ENCODE data around the gene FSTL1. TPM values are rescaled to one million over a fixed set of nuclear protein-coding genes. Genes with fewer than 3 reads are reported as not detected.
A peak's percentile ranks its signal among the peaks of the same experiment; 100 is the strongest.

Gene FSTL1
- total and polyA plus RNA-seq, 2 experiments from 2014 or later = 50.8 to 258 TPM

- Histone ChIP-seq H3K27me3 (ENCODE audit: insufficient read depth) (no peaks in the 10 kb centered on the region), H3K9me2 (ENCODE audit: insufficient read depth) (peaks cover 13% of the 10 kb centered on the region), H3K27ac (ENCODE audit: low read depth) (peak overlapping the region; percentile 72), H3K79me2 (replicated peaks; ENCODE audit: insufficient read depth) (no peaks in the 10 kb centered on the region), H2AFZ (0 out of 2 replicates have a peak overlapping the region, but pooled peaks have one; percentile 28), H3K4me1 (ENCODE audit: insufficient read depth) (peaks cover 21% of the 10 kb centered on the region), H3K4me3 (no peak overlapping the region), H3K36me3 (ENCODE audit: insufficient read depth) (no peaks in the 10 kb centered on the region), H3K4me2 (peak overlapping the region; percentile 24; the same call in 1 of the 2 replicates), H3F3A (replicated peaks; ENCODE audit: low read depth) (no peaks in the 10 kb centered on the region), H4K20me1 (replicated peaks; ENCODE audit: insufficient read depth) (no peaks in the 10 kb centered on the region)
- Mint-ChIP-seq H3K36me3 (ENCODE audit: low read depth) (peaks cover 7% of the 10 kb centered on the region), H3K4me3 (no peak overlapping the region), H3K9me3 (peaks cover 9% of the 10 kb centered on the region), H3K27ac (peak overlapping the region; percentile 85), H3K27me3 (ENCODE audit: insufficient read depth, low read depth, poor library complexity) (peaks cover 9% of the 10 kb centered on the region), H3K4me1 (peaks cover 38% of the 10 kb centered on the region)
- DNase-seq (ENCODE audit: low spot score) (peak; percentile 51), ATAC-seq (peak; percentile 49)
- no peak for TF ChIP-seq ZNF114 (CRISPR knock-in tag; IDR thresholded peaks at IDR 0.05)
- TF ChIP-seq STAT1 (IDR thresholded peaks at IDR 0.05; ENCODE audit: unreplicated experiment) = no peak
- TF ChIP-seq CREB1 (CRISPR knock-in tag; IDR thresholded peaks at IDR 0.05; ENCODE audit: low read depth) = no peak
- TF ChIP-seq ETS1 (IDR thresholded peaks at IDR 0.05) = no peak
- TF ChIP-seq ZNF331 (CRISPR knock-in tag; IDR thresholded peaks at IDR 0.05; ENCODE audit: low read depth) = no peak
- no peak for TF ChIP-seq EZH2 (IDR thresholded peaks at IDR 0.05; ENCODE audit: low read depth, unreplicated experiment)
- no peak for TF ChIP-seq EZH2phosphoT487 (IDR thresholded peaks at IDR 0.05; ENCODE audit: unreplicated experiment)
- no peak for TF ChIP-seq REST (IDR thresholded peaks at IDR 0.05; ENCODE audit: unreplicated experiment)
These were observed 18.0 kb upstream of the FSTL1 start for GRCh38 chr3:120468635-120469295.

- no peaks in the 10 kb centered on the region for H3F3A ChIP-seq (replicated peaks; ENCODE audit: low read depth)
- no peak overlapping the region for H3K4me3 Mint-ChIP-seq
- no peaks in the 10 kb centered on the region for H3K27me3 ChIP-seq (ENCODE audit: insufficient read depth)
- H3K27ac Mint-ChIP-seq = no peak overlapping the region
- H3K4me3 ChIP-seq = no peak overlapping the region
- 0 out of 2 replicates have a peak overlapping the region, but pooled peaks have one; percentile 49 for H2AFZ ChIP-seq
- ATAC-seq (no peak), DNase-seq (ENCODE audit: low spot score) (no peak)
- H3K9me3 Mint-ChIP-seq = no peaks in the 10 kb centered on the region
- no peaks in the 10 kb centered on the region for H3K79me2 ChIP-seq (replicated peaks; ENCODE audit: insufficient read depth)
- H3K4me1 ChIP-seq (ENCODE audit: insufficient read depth) = peaks cover 11% of the 10 kb centered on the region
- TF ChIP-seq NANOG (IDR thresholded peaks at IDR 0.05; ENCODE audit: borderline replicate concordance) (no peak), REST (IDR thresholded peaks at IDR 0.05; ENCODE audit: unreplicated experiment) (no peak)
- H3K36me3 Mint-ChIP-seq (ENCODE audit: low read depth) = no peaks in the 10 kb centered on the region; the same call in 2 of the 3 replicates
- peaks cover 4% of the 10 kb centered on the region for H3K27me3 Mint-ChIP-seq (ENCODE audit: insufficient read depth, low read depth, poor library complexity)
- H3K4me2 ChIP-seq = no peak overlapping the region
- no peak overlapping the region for H3K27ac ChIP-seq (ENCODE audit: low read depth)
- no peaks in the 10 kb centered on the region for H4K20me1 ChIP-seq (replicated peaks; ENCODE audit: insufficient read depth)
- H3K4me1 Mint-ChIP-seq = peaks cover 24% of the 10 kb centered on the region
- no peaks in the 10 kb centered on the region for H3K36me3 ChIP-seq (ENCODE audit: insufficient read depth)
- H3K9me2 ChIP-seq (ENCODE audit: insufficient read depth) = no peaks in the 10 kb centered on the region
These were observed 11.7 kb upstream of the FSTL1 start for GRCh38 chr3:120462409-120462959.

All from GM23338 (cell line).